DOHH2 (cell line): ENCODE data around the gene KDM8.
"Not testable (repeated sequence)": the region's sequence is repeated elsewhere in the genome, so short reads cannot be mapped to it uniquely, and the experiment has no call there.

Source experiments
- EZH2phosphoT487 ChIP-seq: fragments of 200-600 bp; sonication (generic); IDR thresholded peaks from 2 replicates; pipeline ENCODE4 v1.6.1; 2017; ENCODE audit warnings: borderline replicate concordance, mild to moderate bottlenecking, antibody characterized with exemption, low read length, moderate library complexity, mixed read lengths
- TF ChIP-seq, protein P1 (sequence below): fragments of 200-600 bp; sonication (generic); IDR thresholded peaks from one replicate; pipeline ENCODE4 v1.5.1; 2014; ENCODE audit warnings: antibody characterized with exemption, mild to moderate bottlenecking, low read depth, low read length; ENCODE audit not compliant: poor library complexity, severe bottlenecking

DNA sequence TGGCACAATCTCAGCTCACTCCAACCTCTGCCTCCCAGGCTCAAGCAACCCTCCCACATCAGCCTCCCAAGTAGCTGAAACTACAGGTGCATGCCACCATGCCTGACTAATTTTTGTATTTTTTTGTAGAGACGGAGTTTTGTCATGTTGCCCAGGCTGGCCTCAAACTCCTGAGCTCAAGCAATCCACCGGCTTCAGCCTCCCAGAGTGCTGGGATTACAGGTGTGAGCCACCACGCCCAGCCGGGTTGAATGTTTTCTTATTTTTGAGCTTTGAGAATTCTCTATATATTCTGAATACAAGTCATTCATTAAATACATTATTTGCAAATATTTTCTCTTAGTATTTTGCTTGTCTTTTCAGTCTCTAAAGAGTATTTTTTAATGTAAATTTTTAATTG is 45.6 kb downstream of the KDM8 start:
- TF ChIP-seq, protein P1, sequence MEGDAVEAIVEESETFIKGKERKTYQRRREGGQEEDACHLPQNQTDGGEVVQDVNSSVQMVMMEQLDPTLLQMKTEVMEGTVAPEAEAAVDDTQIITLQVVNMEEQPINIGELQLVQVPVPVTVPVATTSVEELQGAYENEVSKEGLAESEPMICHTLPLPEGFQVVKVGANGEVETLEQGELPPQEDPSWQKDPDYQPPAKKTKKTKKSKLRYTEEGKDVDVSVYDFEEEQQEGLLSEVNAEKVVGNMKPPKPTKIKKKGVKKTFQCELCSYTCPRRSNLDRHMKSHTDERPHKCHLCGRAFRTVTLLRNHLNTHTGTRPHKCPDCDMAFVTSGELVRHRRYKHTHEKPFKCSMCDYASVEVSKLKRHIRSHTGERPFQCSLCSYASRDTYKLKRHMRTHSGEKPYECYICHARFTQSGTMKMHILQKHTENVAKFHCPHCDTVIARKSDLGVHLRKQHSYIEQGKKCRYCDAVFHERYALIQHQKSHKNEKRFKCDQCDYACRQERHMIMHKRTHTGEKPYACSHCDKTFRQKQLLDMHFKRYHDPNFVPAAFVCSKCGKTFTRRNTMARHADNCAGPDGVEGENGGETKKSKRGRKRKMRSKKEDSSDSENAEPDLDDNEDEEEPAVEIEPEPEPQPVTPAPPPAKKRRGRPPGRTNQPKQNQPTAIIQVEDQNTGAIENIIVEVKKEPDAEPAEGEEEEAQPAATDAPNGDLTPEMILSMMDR: not testable (repeated sequence)
- not testable (repeated sequence) for TF ChIP-seq EZH2phosphoT487
